ENCODE measurements around the gene SSRP1.

SSRP1 gene

GRCh38 chr11:57341250-57341808 lies 5.6 kb upstream of the SSRP1 start:
- no peaks in the 10 kb centered on the region for H3K9me3 ChIP-seq (ENCODE audit: insufficient read depth, low read length, severe bottlenecking)
- peaks cover 5% of the 10 kb centered on the region for H3K79me2 ChIP-seq (ENCODE audit: insufficient read depth, low read length)
- no peaks in the 10 kb centered on the region for H4K20me1 ChIP-seq (ENCODE audit: insufficient read depth, low read length)
- ATAC-seq (ENCODE audit: insufficient read depth, low read depth) (no peak), DNase-seq (no peak)
- peaks cover 6% of the 10 kb centered on the region for H3K27me3 ChIP-seq (ENCODE audit: insufficient read depth, low read length, poor library complexity)
- no peak overlapping the region for H3K4me2 ChIP-seq (ENCODE audit: insufficient read depth, low read length)
- H3K27ac ChIP-seq (ENCODE audit: low read length) = no peak overlapping the region
- peaks cover 6% of the 10 kb centered on the region for H3K4me1 ChIP-seq (ENCODE audit: insufficient read depth, low read length)
- H3K9ac ChIP-seq (ENCODE audit: low read depth, low read length) = no peak overlapping the region
- no peak for TF ChIP-seq EZH2 (IDR thresholded peaks at IDR 0.05; ENCODE audit: borderline replicate concordance, low read depth, low read length, severe bottlenecking)
- no peak for TF ChIP-seq CTCF (IDR thresholded peaks at IDR 0.05; ENCODE audit: borderline replicate concordance, extremely low read depth, low read length, poor library complexity, severe bottlenecking)
- no peaks in the 10 kb centered on the region for H3K36me3 ChIP-seq (ENCODE audit: insufficient read depth, low read length)
- no peak overlapping the region for H3K4me3 ChIP-seq (ENCODE audit: low read depth in 1 of 2, low read length in 2 of 2)
- no peak overlapping the region for H2AFZ ChIP-seq (ENCODE audit: low read depth, low read length)

- Histone ChIP-seq H3K4me2 (ENCODE audit: insufficient read depth, low read length) (no peak overlapping the region), H3K9me3 (ENCODE audit: insufficient read depth, low read length, severe bottlenecking) (no peaks in the 10 kb centered on the region), H3K4me1 (ENCODE audit: insufficient read depth, low read length) (peaks cover 10% of the 10 kb centered on the region), H3K9ac (ENCODE audit: low read depth, low read length) (no peak overlapping the region), H3K27ac (ENCODE audit: low read length) (no peak overlapping the region), H2AFZ (ENCODE audit: low read depth, low read length) (no peak overlapping the region), H3K4me3 (ENCODE audit: low read depth in 1 of 2, low read length in 2 of 2) (no peak overlapping the region), H3K79me2 (ENCODE audit: insufficient read depth, low read length) (peaks cover 16% of the 10 kb centered on the region), H3K36me3 (ENCODE audit: insufficient read depth, low read length) (no peaks in the 10 kb centered on the region; the same call in 1 of the 2 replicates), H3K27me3 (ENCODE audit: insufficient read depth, low read length, poor library complexity) (peaks cover 6% of the 10 kb centered on the region), H4K20me1 (ENCODE audit: insufficient read depth, low read length) (no peaks in the 10 kb centered on the region)
- peak; percentile 49 for TF ChIP-seq CTCF (IDR thresholded peaks at IDR 0.05; ENCODE audit: borderline replicate concordance, extremely low read depth, low read length, poor library complexity, severe bottlenecking)
- no peak for TF ChIP-seq EZH2 (IDR thresholded peaks at IDR 0.05; ENCODE audit: borderline replicate concordance, low read depth, low read length, severe bottlenecking)
- DNase-seq (no peak), ATAC-seq (ENCODE audit: insufficient read depth, low read depth) (no peak)
These were observed 4.4 kb upstream of the SSRP1 start for GRCh38 chr11:57340039-57340615.

GRCh38 chr11:57339328-57339727 lies 3.6 kb upstream of the SSRP1 start:
- DNase-seq (no peak), ATAC-seq (ENCODE audit: insufficient read depth, low read depth) (no peak)
- H3K4me1 ChIP-seq (ENCODE audit: insufficient read depth, low read length) = peaks cover 17% of the 10 kb centered on the region

More at GRCh38 chr11:57339328-57339727, 3.6 kb upstream of the SSRP1 start:
- Histone ChIP-seq H3K9me3 (ENCODE audit: insufficient read depth, low read length, severe bottlenecking) (no peaks in the 10 kb centered on the region), H3K27ac (ENCODE audit: low read length) (no peak overlapping the region), H4K20me1 (ENCODE audit: insufficient read depth, low read length) (no peaks in the 10 kb centered on the region), H3K36me3 (ENCODE audit: insufficient read depth, low read length) (peaks cover 3% of the 10 kb centered on the region), H3K4me2 (ENCODE audit: insufficient read depth, low read length) (no peak overlapping the region), H2AFZ (ENCODE audit: low read depth, low read length) (no peak overlapping the region), H3K4me3 (ENCODE audit: low read depth in 1 of 2, low read length in 2 of 2) (no peak overlapping the region), H3K27me3 (ENCODE audit: insufficient read depth, low read length, poor library complexity) (peaks cover 6% of the 10 kb centered on the region), H3K9ac (ENCODE audit: low read depth, low read length) (no peak overlapping the region), H3K79me2 (ENCODE audit: insufficient read depth, low read length) (peaks cover 24% of the 10 kb centered on the region)
- no peak for TF ChIP-seq CTCF (IDR thresholded peaks at IDR 0.05; ENCODE audit: borderline replicate concordance, extremely low read depth, low read length, poor library complexity, severe bottlenecking)
- no peak for TF ChIP-seq EZH2 (IDR thresholded peaks at IDR 0.05; ENCODE audit: borderline replicate concordance, low read depth, low read length, severe bottlenecking)
